OCI-LY7 (cell line): ENCODE data around the gene GBA2. TPM values are rescaled to one million over a fixed set of nuclear protein-coding genes. Genes with fewer than 3 reads are reported as not detected.

ENCODE experiments used
- BruUV-seq: library from RNA; stranded (reverse); fragments of 400-500 nt; replicated peaks from 2 replicates; lab custom pipeline; 2021; lab: Mats Ljungman, UMichigan
- CTCF ChIA-PET: fragments of 300-600 bp; sonication (Branson Sonifier 250); formaldehyde crosslinking; loops from one replicate; lab custom pipeline; 2022; ENCODE audit warnings: antibody characterized with exemption; ENCODE audit not compliant: unreplicated experiment; lab: Charles Lee
- POLR2A ChIA-PET: fragments of 300-600 bp; sonication (Branson Sonifier 250); formaldehyde crosslinking; loops from one replicate; lab custom pipeline; 2022; ENCODE audit warnings: antibody characterized with exemption; lab: Charles Lee
- DNase-seq: peaks from one replicate; pipeline ENCODE4 v3.0.0-alpha.2; 2015; ENCODE audit warnings: low spot score
- H2AFZ ChIP-seq: fragments of 200-600 bp; sonication (generic), shearing (Covaris generic); 2 replicates; pipeline ENCODE4 v1.6.1; 2014; ENCODE audit warnings: mild to moderate bottlenecking, antibody characterized with exemption, low read length, moderate library complexity
- H3K27ac ChIP-seq: fragments of 200-600 bp; sonication (generic); 2 replicates; pipeline ENCODE4 v1.5.1; 2014; ENCODE audit warnings: mixed run types, low read depth, mild to moderate bottlenecking, moderate library complexity, low read length, inconsistent platforms; ENCODE audit not compliant: poor library complexity, severe bottlenecking
- H3K36me3 ChIP-seq: fragments of 200-600 bp; sonication (generic); 2 replicates; pipeline ENCODE4 v1.6.1; 2014; ENCODE audit warnings: mild to moderate bottlenecking, antibody characterized with exemption, low read length, moderate library complexity, mixed read lengths; ENCODE audit not compliant: insufficient read depth
- H3K4me1 ChIP-seq: fragments of 200-600 bp; sonication (generic); 2 replicates; pipeline ENCODE4 v1.5.1; 2014; ENCODE audit warnings: mild to moderate bottlenecking, low read length; ENCODE audit not compliant: insufficient read depth, poor library complexity, severe bottlenecking
- H3K4me2 ChIP-seq: fragments of 200-600 bp; sonication (generic); 2 replicates; pipeline ENCODE4 v1.6.1; 2014; ENCODE audit warnings: mild to moderate bottlenecking, low read length
- H3K4me3 ChIP-seq: fragments of 200-600 bp; sonication (generic); 2 replicates; pipeline ENCODE4 v1.5.1; 2014; ENCODE audit warnings: mild to moderate bottlenecking, low read depth, low read length; ENCODE audit not compliant: poor library complexity, severe bottlenecking
- H3K79me2 ChIP-seq: fragments of 200-600 bp; sonication (generic); 2 replicates; pipeline ENCODE4 v1.6.1; 2016; ENCODE audit warnings: low read depth, mild to moderate bottlenecking, low read length, moderate library complexity, mixed read lengths; ENCODE audit not compliant: insufficient read depth
- H3K9me2 ChIP-seq: fragments of 200-600 bp; sonication (generic); 2 replicates; pipeline ENCODE4 v1.6.1; 2016; ENCODE audit warnings: mild to moderate bottlenecking, low read length, mixed read lengths; ENCODE audit not compliant: insufficient read depth
- H3K9me3 ChIP-seq: fragments of 200-600 bp; sonication (generic); 2 replicates; pipeline ENCODE4 v1.6.1; 2014; ENCODE audit warnings: mild to moderate bottlenecking, mixed run types, low read length, mixed read lengths
- H4K20me1 ChIP-seq: fragments of 200-600 bp; sonication (generic); 2 replicates; pipeline ENCODE4 v1.6.1; 2014; ENCODE audit warnings: mild to moderate bottlenecking, antibody characterized with exemption, low read length, moderate library complexity, mixed read lengths; ENCODE audit not compliant: insufficient read depth
- EZH2phosphoT487 ChIP-seq: fragments of 200-600 bp; sonication (generic); IDR thresholded peaks from 2 replicates; pipeline ENCODE4 v1.6.1; 2018; ENCODE audit warnings: low read depth, borderline replicate concordance, mild to moderate bottlenecking, mixed run types, antibody characterized with exemption, low read length, moderate library complexity, mixed read lengths
- intact Hi-C: fragments of 100-400 bp; cut with micrococcal nuclease; formaldehyde crosslinking; loops from one replicate; pipeline ENCODE4 v1.10.0; 2022; ENCODE audit not compliant: unreplicated experiment
- total RNA-seq, 2 experiments: library from RNA; depleted of rRNA in 1 of 2; stranded (reverse); fragments of >200 nt in 1 of 2; shearing (Covaris generic) in 1 of 2; gene quantifications; 2 replicates each; pipeline ENCODE4 v1.2.3, GENCODE V29; 2014 to 2022
- TF ChIP-seq, protein P1 (sequence below): fragments of 200-600 bp; sonication (generic); conservative IDR thresholded peaks from 2 replicates; pipeline ENCODE4 v1.5.1; 2014; ENCODE audit warnings: mild to moderate bottlenecking, antibody characterized with exemption, low read length, moderate library complexity, mixed read lengths

Gene GBA2
- total RNA-seq, 2 experiments from 2014 or later = 66.0 to 68.2 TPM

DNA sequence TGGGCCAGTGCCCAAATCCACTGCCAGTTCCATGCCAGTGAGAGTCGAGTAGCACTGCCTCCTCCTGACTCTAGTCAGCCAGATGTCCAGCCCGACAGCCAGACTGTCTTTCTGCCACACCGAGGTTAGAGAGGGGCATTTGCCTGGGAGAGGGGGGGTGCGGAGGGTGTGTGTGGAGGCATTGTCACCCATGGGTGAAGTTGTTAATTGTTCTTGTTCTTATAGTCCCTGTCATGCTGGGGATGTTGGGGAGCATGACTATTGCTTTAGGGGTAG lies 1.2 kb upstream of the GBA2 start:
- peak overlapping the region; percentile 98 for H3K4me2 ChIP-seq
- ChIA-PET CTCF (interaction anchor here (1.3 to 2.3 kb wide), 2 partner anchors 23 to 53 kb away, joined by 3 to 6 read pairs; no protein-coding TSS in a partner anchor), POLR2A (interaction anchor here (0.7 to 4.3 kb wide), 5 partner anchors 10 to 131 kb away, joined by 3 to 38 read pairs (median 4); partner anchors contain the start of genes CREB3 and TLN1)
- peaks cover 35% of the 10 kb centered on the region for H3K79me2 ChIP-seq
- no peaks in the 10 kb centered on the region for H3K9me2 ChIP-seq
- BruUV-seq = no TSS peak
- H3K4me3 ChIP-seq = peak overlapping the region; percentile 89
- no peak overlapping the region for H2AFZ ChIP-seq
- H3K27ac ChIP-seq = peak overlapping the region; percentile 51
- intact Hi-C loops = no loop called here
- DNase-seq = no peak
- H3K36me3 ChIP-seq = peaks cover 26% of the 10 kb centered on the region; the same call in 1 of the 2 replicates
- H3K4me1 ChIP-seq = peaks cover 55% of the 10 kb centered on the region
- peaks cover 14% of the 10 kb centered on the region; the same call in 1 of the 2 replicates for H4K20me1 ChIP-seq
- TF ChIP-seq, protein P1, sequence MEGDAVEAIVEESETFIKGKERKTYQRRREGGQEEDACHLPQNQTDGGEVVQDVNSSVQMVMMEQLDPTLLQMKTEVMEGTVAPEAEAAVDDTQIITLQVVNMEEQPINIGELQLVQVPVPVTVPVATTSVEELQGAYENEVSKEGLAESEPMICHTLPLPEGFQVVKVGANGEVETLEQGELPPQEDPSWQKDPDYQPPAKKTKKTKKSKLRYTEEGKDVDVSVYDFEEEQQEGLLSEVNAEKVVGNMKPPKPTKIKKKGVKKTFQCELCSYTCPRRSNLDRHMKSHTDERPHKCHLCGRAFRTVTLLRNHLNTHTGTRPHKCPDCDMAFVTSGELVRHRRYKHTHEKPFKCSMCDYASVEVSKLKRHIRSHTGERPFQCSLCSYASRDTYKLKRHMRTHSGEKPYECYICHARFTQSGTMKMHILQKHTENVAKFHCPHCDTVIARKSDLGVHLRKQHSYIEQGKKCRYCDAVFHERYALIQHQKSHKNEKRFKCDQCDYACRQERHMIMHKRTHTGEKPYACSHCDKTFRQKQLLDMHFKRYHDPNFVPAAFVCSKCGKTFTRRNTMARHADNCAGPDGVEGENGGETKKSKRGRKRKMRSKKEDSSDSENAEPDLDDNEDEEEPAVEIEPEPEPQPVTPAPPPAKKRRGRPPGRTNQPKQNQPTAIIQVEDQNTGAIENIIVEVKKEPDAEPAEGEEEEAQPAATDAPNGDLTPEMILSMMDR = no peak
- no peak for TF ChIP-seq EZH2phosphoT487
- H3K9me3 ChIP-seq = no peaks in the 10 kb centered on the region

DNA sequence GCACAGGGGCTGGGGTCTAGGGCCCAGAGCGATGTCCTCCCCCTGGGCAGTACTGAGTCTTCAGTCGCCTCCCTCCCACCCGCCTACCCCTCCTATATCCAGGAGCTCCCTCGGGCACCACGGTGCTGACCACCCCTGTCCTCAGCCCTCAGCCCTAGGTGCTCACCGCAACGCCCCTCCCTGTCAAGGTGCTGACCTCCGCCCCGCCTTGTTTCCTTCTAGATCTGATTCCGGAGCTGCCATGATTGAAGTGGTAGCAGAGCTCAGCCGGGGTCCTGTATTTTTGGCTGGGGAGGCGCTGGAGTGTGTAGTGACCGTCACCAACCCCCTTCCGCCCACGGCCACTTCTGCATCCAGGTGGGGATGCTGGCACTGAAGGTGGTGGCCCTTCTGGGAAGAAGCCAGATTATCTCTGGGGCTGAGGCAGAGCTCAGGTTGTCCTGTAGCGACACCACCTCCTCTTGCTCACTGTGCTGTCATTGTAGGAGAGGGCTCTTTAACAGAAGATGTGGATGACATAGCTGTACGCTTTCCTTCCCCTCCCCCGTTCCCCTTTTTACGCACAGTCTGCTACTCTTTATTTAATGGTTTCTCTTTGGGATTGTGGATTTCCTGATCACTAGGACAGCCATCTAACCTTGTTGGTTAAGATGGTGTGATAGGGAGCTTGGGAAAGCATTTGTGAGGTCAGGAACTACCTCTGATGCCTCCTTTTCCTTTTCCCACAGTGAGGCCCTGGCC lies 657 bp upstream of the GBA2 start:
- intact Hi-C loops = loop anchor here (2.0 kb wide), 1 partner anchor 65 kb away; the partner anchor contains the start of gene HINT2
- CTCF ChIA-PET = interaction anchor here (0.6 to 2.3 kb wide), 8 partner anchors 9 to 403 kb away, joined by 3 to 7 read pairs (median 4); no protein-coding TSS in a partner anchor
- no TSS peak for BruUV-seq

More for the DNA sequence above, 657 bp upstream of the GBA2 start:
- Histone ChIP-seq H3K9me2 (no peaks in the 10 kb centered on the region), H2AFZ (peak overlapping the region; percentile 79), H3K79me2 (peaks cover 38% of the 10 kb centered on the region), H3K9me3 (no peaks in the 10 kb centered on the region), H4K20me1 (peaks cover 14% of the 10 kb centered on the region; the same call in 1 of the 2 replicates), H3K27ac (peak overlapping the region; percentile 51), H3K4me2 (peak overlapping the region; percentile 98), H3K4me1 (peaks cover 50% of the 10 kb centered on the region), H3K36me3 (peaks cover 28% of the 10 kb centered on the region; the same call in 1 of the 2 replicates), H3K4me3 (peak overlapping the region; percentile 89)
- DNase-seq = peak; percentile 57
- POLR2A ChIA-PET = interaction anchor here (0.6 to 4.3 kb wide), 11 partner anchors 9 to 147 kb away, joined by 3 to 38 read pairs (median 5); partner anchors contain the start of genes ARHGEF39, CREB3, SIT1 and TLN1
- TF ChIP-seq, protein P1 = peak; percentile 45
- TF ChIP-seq EZH2phosphoT487 = no peak
